ENCODE data around the gene SORCS3. TPM values are rescaled to one million over a fixed set of nuclear protein-coding genes. Genes with fewer than 3 reads are reported as not detected.
"Not testable (repeated sequence)": the region's sequence is repeated elsewhere in the genome, so short reads cannot be mapped to it uniquely, and the experiment has no call there.

Gene SORCS3
- total RNA-seq, 1 donor from 2014 or later: 1.00 TPM

GRCh38 chr10:104690959-104691358 lies 49.9 kb downstream of the SORCS3 start:
- Histone ChIP-seq H3K79me2 (ENCODE audit: insufficient read depth, low read length) (no peaks in the 10 kb centered on the region), H4K20me1 (ENCODE audit: insufficient read depth, low read length) (no peaks in the 10 kb centered on the region), H3K27ac (ENCODE audit: low read depth, low read length) (no peak overlapping the region), H3K4me2 (ENCODE audit: low read length) (no peak overlapping the region), H3K9me3 (ENCODE audit: insufficient read depth, low read depth, low read length) (no peaks in the 10 kb centered on the region), H3K9ac (ENCODE audit: low read length) (no peak overlapping the region), H3K4me3 (ENCODE audit: insufficient read depth, low read depth, low read length) (no peak overlapping the region), H3K4me1 (ENCODE audit: insufficient read depth, low read length) (no peaks in the 10 kb centered on the region), H2AFZ (ENCODE audit: low read depth, low read length) (no peak overlapping the region), H3K27me3 (ENCODE audit: insufficient read depth, low read length) (no peaks in the 10 kb centered on the region), H3K36me3 (ENCODE audit: insufficient read depth, low read length) (no peaks in the 10 kb centered on the region)
- TF ChIP-seq CTCF (IDR thresholded peaks at IDR 0.05; ENCODE audit: insufficient read depth, low read depth, low read length) (no peak), EZH2 (IDR thresholded peaks at IDR 0.05; ENCODE audit: insufficient read depth, low read length) (no peak)
- H3K4me1 Mint-ChIP-seq (ENCODE audit: low read depth, unreplicated experiment): no peaks in the 10 kb centered on the region
- peaks cover 57% of the 10 kb centered on the region for H3K27me3 Mint-ChIP-seq (ENCODE audit: low read depth, unreplicated experiment)
- DNase-seq (ENCODE audit: low read depth): no peak
- H3K4me3 Mint-ChIP-seq (ENCODE audit: unreplicated experiment): no peak overlapping the region
- peaks cover 4% of the 10 kb centered on the region for H3K9me3 Mint-ChIP-seq (ENCODE audit: unreplicated experiment)
- H3K27ac Mint-ChIP-seq (ENCODE audit: unreplicated experiment): no peak overlapping the region
- H3K36me3 Mint-ChIP-seq (ENCODE audit: low read depth, unreplicated experiment): no peaks in the 10 kb centered on the region
- no peak for FAIRE-seq

- H3K27ac ChIP-seq (ENCODE audit: low read depth, low read length): no peak overlapping the region
- H3K9me3 Mint-ChIP-seq (ENCODE audit: unreplicated experiment): peaks cover 7% of the 10 kb centered on the region
- no peak for DNase-seq (ENCODE audit: low read depth)
- no peak overlapping the region for H3K9ac ChIP-seq (ENCODE audit: low read length)
- H3K36me3 Mint-ChIP-seq (ENCODE audit: low read depth, unreplicated experiment): no peaks in the 10 kb centered on the region
- no peak overlapping the region for H2AFZ ChIP-seq (ENCODE audit: low read depth, low read length)
- H3K27me3 Mint-ChIP-seq (ENCODE audit: low read depth, unreplicated experiment): peaks cover 38% of the 10 kb centered on the region
- H3K27ac Mint-ChIP-seq (ENCODE audit: unreplicated experiment): no peak overlapping the region
- H3K4me2 ChIP-seq (ENCODE audit: low read length): no peak overlapping the region
- no peaks in the 10 kb centered on the region for H3K27me3 ChIP-seq (ENCODE audit: insufficient read depth, low read length)
- no peaks in the 10 kb centered on the region for H3K4me1 ChIP-seq (ENCODE audit: insufficient read depth, low read length)
- H3K4me3 ChIP-seq (ENCODE audit: insufficient read depth, low read depth, low read length): no peak overlapping the region
- H4K20me1 ChIP-seq (ENCODE audit: insufficient read depth, low read length): no peaks in the 10 kb centered on the region
- no peak overlapping the region for H3K4me3 Mint-ChIP-seq (ENCODE audit: unreplicated experiment)
- no peaks in the 10 kb centered on the region for H3K4me1 Mint-ChIP-seq (ENCODE audit: low read depth, unreplicated experiment)
- no peaks in the 10 kb centered on the region for H3K36me3 ChIP-seq (ENCODE audit: insufficient read depth, low read length)
- no peaks in the 10 kb centered on the region for H3K9me3 ChIP-seq (ENCODE audit: insufficient read depth, low read depth, low read length)
- no peak for FAIRE-seq
- no peak for TF ChIP-seq CTCF (IDR thresholded peaks at IDR 0.05; ENCODE audit: insufficient read depth, low read depth, low read length)
- H3K79me2 ChIP-seq (ENCODE audit: insufficient read depth, low read length): no peaks in the 10 kb centered on the region
These were observed 53.0 kb downstream of the SORCS3 start for GRCh38 chr10:104694074-104694473.

- H3K4me2 ChIP-seq (ENCODE audit: low read length); H4K20me1 ChIP-seq (ENCODE audit: insufficient read depth, low read length); H3K9me3 Mint-ChIP-seq (ENCODE audit: unreplicated experiment); H3K27me3 Mint-ChIP-seq (ENCODE audit: low read depth, unreplicated experiment); FAIRE-seq; H3K4me1 Mint-ChIP-seq (ENCODE audit: low read depth, unreplicated experiment); H3K27ac Mint-ChIP-seq (ENCODE audit: unreplicated experiment); H3K36me3 ChIP-seq (ENCODE audit: insufficient read depth, low read length); H3K27me3 ChIP-seq (ENCODE audit: insufficient read depth, low read length); H3K4me3 ChIP-seq (ENCODE audit: insufficient read depth, low read depth, low read length); H3K9ac ChIP-seq (ENCODE audit: low read length); H3K27ac ChIP-seq (ENCODE audit: low read depth, low read length); H2AFZ ChIP-seq (ENCODE audit: low read depth, low read length); H3K4me1 ChIP-seq (ENCODE audit: insufficient read depth, low read length); DNase-seq (ENCODE audit: low read depth); H3K9me3 ChIP-seq (ENCODE audit: insufficient read depth, low read depth, low read length); H3K4me3 Mint-ChIP-seq (ENCODE audit: unreplicated experiment); H3K79me2 ChIP-seq (ENCODE audit: insufficient read depth, low read length); H3K36me3 Mint-ChIP-seq (ENCODE audit: low read depth, unreplicated experiment): not testable (repeated sequence)
These were observed 62.2 kb downstream of the SORCS3 start for GRCh38 chr10:104703262-104703661.
